SJSA1 (cell line): ENCODE results near the gene FKBP3. TPM values are rescaled to one million over a fixed set of nuclear protein-coding genes. Genes with fewer than 3 reads are reported as not detected.
"Not testable (repeated sequence)": the region's sequence is repeated elsewhere in the genome, so short reads cannot be mapped to it uniquely, and the experiment has no call there.

ENCODE experiments used
- DNase-seq, 2 experiments: peaks; one replicate each; pipeline ENCODE4 v3.0.0-alpha.2; 2015 to 2020; ENCODE audit warnings: low spot score in 2 of 2, low read depth in 1 of 2
- H3K27ac ChIP-seq: fragments of 250-450 bp; sonication (Bioruptor Pico); 2 replicates; pipeline ENCODE4 v1.5.1; 2020; ENCODE audit warnings: mild to moderate bottlenecking, moderate library complexity
- H3K27me3 ChIP-seq: fragments of 250-450 bp; sonication (Bioruptor Pico); replicated peaks from 2 replicates; pipeline ENCODE4 v1.5.1; 2020; ENCODE audit warnings: mild to moderate bottlenecking, moderate library complexity
- H3K36me3 ChIP-seq: fragments of 250-450 bp; sonication (Bioruptor Pico); 2 replicates; pipeline ENCODE4 v1.5.1; 2020; ENCODE audit warnings: mild to moderate bottlenecking
- H3K4me1 ChIP-seq: fragments of 250-450 bp; sonication (Bioruptor Pico); replicated peaks from 2 replicates; pipeline ENCODE4 v1.6.1; 2021; ENCODE audit warnings: mild to moderate bottlenecking
- H3K4me3 ChIP-seq: fragments of 250-450 bp; sonication (Bioruptor Pico); 2 replicates; pipeline ENCODE4 v1.5.1; 2020; ENCODE audit warnings: mild to moderate bottlenecking
- H3K9me3 ChIP-seq: fragments of 250-450 bp; sonication (Bioruptor Pico); replicated peaks from 2 replicates; pipeline ENCODE4 v1.5.1; 2020; ENCODE audit warnings: mild to moderate bottlenecking
- total RNA-seq: library from RNA; depleted of rRNA; stranded (reverse); fragments of >200 nt; shearing (Covaris generic); gene quantifications from 2 replicates; pipeline ENCODE4 v1.2.3, GENCODE V29; 2014

FKBP3 gene
- total RNA-seq, 1 experiment from 2014 or later: 56.9 TPM

GRCh38 chr14:45095143-45095542, 39.1 kb downstream of the FKBP3 start:
- Histone ChIP-seq H3K4me1 (peaks cover 9% of the 10 kb centered on the region), H3K27me3 (no peaks in the 10 kb centered on the region), H3K9me3 (no peaks in the 10 kb centered on the region), H3K4me3 (no peak overlapping the region), H3K27ac (no peak overlapping the region), H3K36me3 (peaks cover 37% of the 10 kb centered on the region)
- no peak for DNase-seq

DNA sequence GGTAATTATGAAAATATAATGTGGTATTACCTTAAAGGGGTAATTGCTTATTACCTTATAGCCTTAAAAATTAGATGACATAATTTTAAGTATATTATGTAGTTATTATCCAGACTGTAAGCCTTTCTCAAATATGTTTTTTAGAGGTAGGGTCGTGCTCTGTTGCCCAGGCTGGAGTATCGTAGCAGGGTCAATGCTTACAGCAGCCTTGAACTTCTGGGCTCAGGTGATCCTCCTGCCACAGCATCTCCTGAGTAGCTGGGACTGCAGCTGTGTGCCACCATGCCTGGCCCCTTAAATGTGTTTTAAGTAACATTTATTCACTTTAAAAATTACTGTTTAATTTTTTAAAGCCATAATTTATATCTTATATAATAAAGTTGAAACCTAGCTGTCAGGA, 40.0 kb downstream of the FKBP3 start:
- no peak overlapping the region for H3K4me3 ChIP-seq
- H3K27ac ChIP-seq: no peak overlapping the region
- no peaks in the 10 kb centered on the region for H3K27me3 ChIP-seq
- H3K9me3 ChIP-seq: no peaks in the 10 kb centered on the region
- DNase-seq: no peak
- H3K36me3 ChIP-seq: peaks cover 32% of the 10 kb centered on the region
- H3K4me1 ChIP-seq: peaks cover 15% of the 10 kb centered on the region

DNA sequence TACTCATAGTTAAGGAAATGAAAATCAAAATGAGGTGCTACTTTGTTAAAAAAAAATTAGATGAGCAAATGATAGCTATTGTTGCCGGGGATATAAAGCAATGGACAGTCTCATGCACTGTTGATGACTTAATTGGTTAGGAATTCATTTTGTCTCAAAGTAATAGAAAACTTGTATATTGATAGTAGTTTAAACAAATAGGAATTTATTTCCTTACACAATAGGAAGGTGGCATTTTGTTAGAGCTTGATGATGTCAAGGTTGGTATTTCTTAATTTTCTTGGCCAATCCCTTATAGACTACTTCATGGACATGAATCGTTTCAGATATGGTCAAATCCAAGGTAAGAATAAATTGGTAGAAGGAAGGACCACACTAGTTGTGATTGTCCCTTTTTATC, 42.6 kb downstream of the FKBP3 start:
- no peaks in the 10 kb centered on the region for H3K9me3 ChIP-seq
- H3K4me3 ChIP-seq: no peak overlapping the region
- H3K4me1 ChIP-seq: peaks cover 15% of the 10 kb centered on the region
- no peak overlapping the region for H3K27ac ChIP-seq
- peak in 1 of 2 experiments; percentile 2 for DNase-seq
- peaks cover 18% of the 10 kb centered on the region for H3K36me3 ChIP-seq
- H3K27me3 ChIP-seq: no peaks in the 10 kb centered on the region

DNA sequence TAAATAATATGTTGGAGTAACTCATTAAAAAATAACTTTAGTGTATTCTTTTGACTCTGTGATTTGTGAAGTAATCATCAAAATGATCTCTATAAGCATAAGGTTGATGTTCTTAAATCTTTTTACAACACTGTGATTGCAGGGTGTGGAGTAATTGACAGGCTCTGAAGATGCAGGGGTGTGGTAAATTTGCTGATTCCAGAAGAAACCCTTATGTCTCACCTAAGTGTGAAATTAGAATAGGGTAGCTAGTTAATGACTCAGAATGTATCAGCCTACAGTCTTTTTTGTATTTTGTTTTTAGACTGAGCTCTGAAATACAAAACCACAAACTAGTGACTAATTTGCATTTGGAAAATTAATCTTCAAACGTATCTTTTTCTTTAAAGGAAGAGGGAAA, 44.5 kb downstream of the FKBP3 start:
- no peak for DNase-seq
- Histone ChIP-seq H3K4me1 (peaks cover 22% of the 10 kb centered on the region), H3K4me3 (no peak overlapping the region), H3K27ac (no peak overlapping the region), H3K9me3 (no peaks in the 10 kb centered on the region), H3K36me3 (0 out of 2 replicates have a peak, but pooled peaks cover under 1% of the 10 kb centered on the region), H3K27me3 (no peaks in the 10 kb centered on the region)

DNA sequence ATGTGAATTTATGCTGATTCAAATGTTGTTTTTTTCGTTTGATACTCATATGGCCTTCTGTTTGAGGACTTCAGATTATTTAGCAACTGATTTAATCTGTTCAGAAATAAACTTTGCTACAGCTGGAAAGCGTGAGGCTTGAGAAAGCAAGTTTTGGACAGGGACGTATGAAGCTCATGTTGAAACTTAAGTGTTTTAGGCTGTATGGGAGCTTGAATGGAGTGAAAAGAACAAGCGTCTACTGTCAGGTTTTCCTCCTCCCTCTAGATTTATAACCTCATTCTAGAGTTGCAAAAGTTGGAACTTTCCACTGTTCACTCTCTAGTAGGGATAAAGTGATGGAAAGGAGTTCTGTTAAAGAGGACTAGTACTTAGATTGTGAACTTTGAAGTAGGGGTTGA, 49.3 kb downstream of the FKBP3 start:
- Histone ChIP-seq H3K27ac (0 out of 2 replicates have a peak overlapping the region, but pooled peaks have one; percentile 61), H3K4me3 (peak overlapping the region; percentile 64)

DNA sequence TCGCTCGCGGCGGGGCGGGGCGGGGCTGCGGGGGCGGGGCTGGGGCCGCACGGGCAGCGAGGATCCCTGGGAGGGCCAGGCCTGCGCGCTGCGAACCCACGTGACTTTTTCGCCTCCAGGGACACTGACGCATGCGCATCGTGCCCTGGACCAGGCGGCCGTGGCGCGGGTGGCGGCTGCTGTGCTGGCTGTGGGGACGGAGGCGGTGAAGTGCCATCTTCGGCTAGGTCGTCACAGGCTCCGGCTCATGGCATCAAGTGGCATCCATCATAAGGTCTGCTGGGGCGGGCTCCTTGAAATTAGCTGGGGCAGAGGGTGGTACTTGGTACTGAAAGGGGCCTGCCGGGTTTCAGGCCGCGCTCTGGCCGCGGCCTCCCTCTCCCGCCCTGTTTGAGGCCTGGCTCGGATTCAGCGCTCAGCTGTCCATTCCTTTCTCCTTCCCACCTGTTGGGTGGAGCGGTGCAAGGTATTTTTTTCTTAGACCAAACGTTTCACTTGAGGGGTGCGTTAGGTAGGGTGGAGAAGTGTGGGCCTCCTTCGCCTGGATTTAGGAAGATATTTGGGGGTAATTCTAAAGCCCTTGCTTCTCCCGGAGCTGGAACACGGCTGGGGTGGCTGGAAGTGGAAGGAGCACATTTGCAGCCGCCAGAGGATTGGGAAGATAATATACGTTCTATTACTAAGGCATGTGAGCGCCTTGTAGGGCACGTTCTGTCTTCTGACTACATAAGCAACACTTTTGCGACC, 50.1 kb downstream of the FKBP3 start, which contains the start of gene PRPF39:
PRPF39 (plus strand) TSS at position 141 of the 747 bp plus-strand sequence. CDS start 11,124 bp downstream, outside the sequence.
- Histone ChIP-seq H3K36me3 (0 out of 2 replicates have a peak, but pooled peaks cover 5% of the 10 kb centered on the region), H3K4me1 (peaks cover 6% of the 10 kb centered on the region), H3K27ac (peak within 1 kb of the TSS; percentile 61), H3K27me3 (no peaks in the 10 kb centered on the region), H3K4me3 (peak within 1 kb of the TSS; percentile 64), H3K9me3 (no peaks in the 10 kb centered on the region)
- peak; percentile 86 to 91 for DNase-seq

More for the DNA sequence above, 49.3 kb downstream of the FKBP3 start:
- Histone ChIP-seq H3K9me3 (no peaks in the 10 kb centered on the region), H3K4me1 (peaks cover 11% of the 10 kb centered on the region), H3K36me3 (0 out of 2 replicates have a peak, but pooled peaks cover 5% of the 10 kb centered on the region), H3K27me3 (no peaks in the 10 kb centered on the region)
- peak in 1 of 2 experiments; percentile 4 for DNase-seq

- no peaks in the 10 kb centered on the region for H3K27me3 ChIP-seq
- H3K4me1 ChIP-seq: peaks cover 6% of the 10 kb centered on the region
- H3K27ac ChIP-seq: no peak overlapping the region
- no peaks in the 10 kb centered on the region for H3K9me3 ChIP-seq
- 0 out of 2 replicates have a peak, but pooled peaks cover 5% of the 10 kb centered on the region for H3K36me3 ChIP-seq
- DNase-seq: no peak
- H3K4me3 ChIP-seq: peak overlapping the region; percentile 64
Observed at GRCh38 chr14:45083617-45083975, 50.7 kb downstream of the FKBP3 start.

DNA sequence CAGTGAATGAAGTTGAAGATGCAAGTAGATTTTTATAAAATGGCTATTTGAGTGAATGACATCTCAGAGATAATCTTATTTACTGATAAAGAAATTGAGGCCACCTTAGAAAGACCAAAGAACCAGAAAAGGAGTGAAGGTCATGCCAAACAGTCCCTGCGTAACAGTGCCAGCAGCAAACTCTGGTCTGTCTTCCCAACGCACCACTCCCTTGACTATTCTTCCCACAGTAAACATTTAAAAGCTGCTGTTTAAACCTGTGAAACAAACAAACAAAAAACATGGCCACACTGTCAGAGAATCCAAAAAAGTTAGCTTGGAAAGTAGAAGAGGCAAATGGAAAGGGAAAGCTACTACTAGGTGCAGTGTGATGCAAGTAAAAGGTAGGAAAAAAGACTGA, 51.9 kb downstream of the FKBP3 start:
- DNase-seq: no peak
- Histone ChIP-seq H3K9me3 (no peaks in the 10 kb centered on the region), H3K36me3 (0 out of 2 replicates have a peak, but pooled peaks cover 5% of the 10 kb centered on the region), H3K4me3 (no peak overlapping the region), H3K27ac (no peak overlapping the region), H3K4me1 (peaks cover 6% of the 10 kb centered on the region), H3K27me3 (no peaks in the 10 kb centered on the region)

GRCh38 chr14:45081096-45081495, 53.2 kb downstream of the FKBP3 start:
- not testable (repeated sequence) for DNase-seq, H3K4me1 ChIP-seq, H3K27ac ChIP-seq, H3K4me3 ChIP-seq, H3K9me3 ChIP-seq, H3K36me3 ChIP-seq, H3K27me3 ChIP-seq

- H3K27me3 ChIP-seq, H3K36me3 ChIP-seq, H3K27ac ChIP-seq, DNase-seq, H3K9me3 ChIP-seq, H3K4me3 ChIP-seq, H3K4me1 ChIP-seq: not testable (repeated sequence)
Observed at GRCh38 chr14:45080416-45080968, 53.8 kb downstream of the FKBP3 start.

GRCh38 chr14:45078323-45078722, 56.0 kb downstream of the FKBP3 start:
- H3K9me3 ChIP-seq: no peaks in the 10 kb centered on the region
- DNase-seq: no peak
- no peaks in the 10 kb centered on the region; the same call in 1 of the 2 replicates for H3K4me1 ChIP-seq
- H3K27ac ChIP-seq: no peak overlapping the region
- no peak overlapping the region for H3K4me3 ChIP-seq
- no peaks in the 10 kb centered on the region for H3K36me3 ChIP-seq
- H3K27me3 ChIP-seq: no peaks in the 10 kb centered on the region

DNA sequence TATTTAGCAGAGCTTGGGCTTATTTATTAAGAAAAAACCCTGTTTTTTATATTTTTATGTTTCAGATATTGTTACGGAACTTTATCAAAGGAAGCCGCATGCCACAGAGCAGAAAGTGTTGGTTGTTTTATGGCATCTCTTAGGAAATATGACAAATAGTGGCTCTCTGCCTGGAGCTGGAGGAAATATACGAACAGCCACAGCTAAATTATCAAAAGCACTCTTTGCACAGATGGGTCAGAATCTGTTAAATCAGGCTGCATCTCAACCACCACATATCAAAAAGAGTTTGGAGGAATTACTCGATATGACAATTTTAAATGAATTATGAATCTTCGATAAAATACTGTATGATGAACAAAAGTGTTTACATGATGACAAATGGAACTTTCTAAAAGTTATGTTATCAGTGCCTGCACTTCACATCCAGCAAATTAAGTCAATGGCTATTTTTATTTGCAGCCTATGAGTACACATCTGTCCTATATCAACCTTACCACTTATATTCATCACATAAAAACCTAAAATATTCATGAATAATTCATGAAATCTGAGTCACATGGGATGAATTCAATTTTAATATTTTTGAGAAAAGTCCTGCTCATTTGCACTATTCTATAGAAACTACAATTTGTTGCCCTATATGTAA, 60.9 kb downstream of the FKBP3 start:
- no peak overlapping the region for H3K4me3 ChIP-seq
- H3K4me1 ChIP-seq: no peaks in the 10 kb centered on the region
- no peak overlapping the region for H3K27ac ChIP-seq
- no peaks in the 10 kb centered on the region for H3K9me3 ChIP-seq
- H3K27me3 ChIP-seq: no peaks in the 10 kb centered on the region
- no peak for DNase-seq
- H3K36me3 ChIP-seq: peaks cover 2% of the 10 kb centered on the region; the same call in 1 of the 2 replicates

- DNase-seq: no peak
Observed at GRCh38 chr14:45072126-45072525, 62.2 kb downstream of the FKBP3 start.

DNA sequence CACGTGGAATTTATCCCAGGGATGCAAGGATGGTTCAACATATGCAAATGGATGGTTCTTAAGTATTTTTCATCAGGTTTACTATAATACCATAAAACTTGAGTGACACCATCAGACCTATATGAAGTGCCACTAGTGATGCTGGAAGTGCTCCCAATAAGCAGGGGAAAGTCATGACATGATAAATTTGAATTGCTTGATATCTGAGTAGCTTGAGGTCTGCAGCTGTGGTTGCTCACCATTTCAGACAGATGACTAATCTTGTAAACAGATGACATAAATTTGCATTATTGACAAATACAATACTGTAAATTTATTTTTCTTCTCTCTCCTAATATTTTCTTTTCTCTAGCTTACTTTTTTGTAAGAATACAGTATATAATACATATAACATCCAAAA, 64.1 kb downstream of the FKBP3 start:
- no peaks in the 10 kb centered on the region for H3K9me3 ChIP-seq
- H3K4me3 ChIP-seq: no peak overlapping the region
- peaks cover 2% of the 10 kb centered on the region; the same call in 1 of the 2 replicates for H3K36me3 ChIP-seq
- no peak overlapping the region for H3K27ac ChIP-seq
- DNase-seq: no peak
- H3K27me3 ChIP-seq: no peaks in the 10 kb centered on the region
- H3K4me1 ChIP-seq: no peaks in the 10 kb centered on the region

More at GRCh38 chr14:45072126-45072525, 62.2 kb downstream of the FKBP3 start:
- H3K4me1 ChIP-seq: no peaks in the 10 kb centered on the region
- peaks cover 2% of the 10 kb centered on the region; the same call in 1 of the 2 replicates for H3K36me3 ChIP-seq
- H3K27me3 ChIP-seq: no peaks in the 10 kb centered on the region
- H3K27ac ChIP-seq: no peak overlapping the region
- H3K9me3 ChIP-seq: no peaks in the 10 kb centered on the region
- H3K4me3 ChIP-seq: no peak overlapping the region
